Breast epithelium (tissue), 3 donors: Measurements from ENCODE around the gene ACAN.

ENCODE experiments used
- CTCF ChIP-seq, 3 donors: fragments of 450-650 bp; IDR thresholded peaks; one replicate each; pipeline ENCODE4 v1.5.1; 2016 to 2017; ENCODE audit warnings: antibody characterized with exemption in 3 of 3, mild to moderate bottlenecking in 3 of 3, moderate library complexity in 3 of 3
- POLR2A ChIP-seq: fragments of 450-650 bp; IDR thresholded peaks from one replicate; pipeline ENCODE4 v1.6.1; 2016; ENCODE audit warnings: antibody characterized with exemption, mild to moderate bottlenecking, moderate library complexity

DNA sequence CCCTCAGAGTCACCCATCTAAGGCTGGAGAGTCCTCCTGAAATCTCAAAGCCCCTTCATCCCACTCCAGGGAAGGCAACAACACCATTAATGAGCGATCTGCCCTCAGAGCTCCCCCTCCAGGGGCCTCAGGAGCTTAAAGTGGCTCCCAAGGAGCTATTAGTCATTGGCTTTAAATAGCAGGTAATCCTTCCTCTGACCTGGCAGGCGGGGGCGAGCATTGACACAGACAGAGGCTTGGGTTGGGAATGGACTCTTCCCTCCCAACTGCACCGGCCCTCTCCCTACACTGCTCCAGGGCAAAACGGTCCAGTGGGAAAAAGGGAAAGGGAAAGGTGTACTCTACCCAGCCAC lies 108.5 kb downstream of the ACAN start:
- no peak for TF ChIP-seq CTCF (IDR thresholded peaks at IDR 0.05)
- TF ChIP-seq POLR2A = no peak
